ENCODE data around the gene TPD52L2. TPM values are rescaled to one million over a fixed set of nuclear protein-coding genes. Genes with fewer than 3 reads are reported as not detected.

The TPD52L2 gene
- total RNA-seq, 2 experiments from 2014 or later: 37.9 to 39.5 TPM

DNA sequence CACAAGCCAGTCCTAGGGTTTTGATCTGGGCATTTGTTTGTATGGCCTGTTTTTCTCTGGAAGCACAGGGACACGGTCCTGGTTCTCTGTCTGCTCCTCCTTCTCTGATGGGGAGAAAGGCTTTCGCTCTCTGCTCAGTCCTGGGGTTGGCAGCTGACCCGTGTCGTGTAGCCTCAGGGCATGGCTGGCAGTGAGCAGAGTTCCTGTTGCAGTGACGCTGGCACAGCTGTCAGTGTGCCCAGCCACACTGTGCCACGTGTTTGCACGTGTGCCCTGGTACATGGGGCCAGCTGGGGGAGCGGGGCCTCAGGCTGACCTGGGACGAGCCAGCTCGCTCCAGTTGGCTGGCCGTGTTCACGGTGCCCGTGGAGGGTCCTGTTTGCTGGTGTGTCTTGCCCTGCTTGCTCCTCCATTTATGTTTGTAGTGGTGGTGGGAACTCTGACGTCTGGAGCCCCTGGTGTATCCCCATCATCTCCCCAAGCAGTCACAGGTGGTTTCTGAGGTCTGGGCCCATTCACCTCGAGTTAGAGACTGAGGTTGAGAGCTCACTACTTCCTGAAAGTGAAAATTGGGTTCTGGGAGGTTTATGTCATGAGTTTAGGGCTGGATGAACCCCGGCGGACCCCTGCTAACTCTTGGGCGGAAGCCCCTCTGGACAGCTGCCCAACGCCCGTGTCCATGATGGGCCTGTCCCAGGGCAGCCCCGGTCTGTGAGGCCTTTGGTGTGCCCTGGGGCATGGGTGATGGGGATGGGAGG is 19.6 kb downstream of the TPD52L2 start:
- Mint-ChIP-seq H3K36me3 (peaks cover 6% of the 10 kb centered on the region), H3K4me3 (no peak overlapping the region), H3K9me3 (no peaks in the 10 kb centered on the region), H3K27ac (no peak overlapping the region), H3K27me3 (no peaks in the 10 kb centered on the region), H3K4me1 (peaks cover 12% of the 10 kb centered on the region)
- DNase-seq (no peak), ATAC-seq (ENCODE audit: low read depth) (peak; percentile 51)
- POLR2A ChIA-PET: interaction anchor here (1.0 kb wide), 1 partner anchor 20 kb away, joined by 3 read pairs; the partner anchor contains the start of gene TPD52L2

DNA sequence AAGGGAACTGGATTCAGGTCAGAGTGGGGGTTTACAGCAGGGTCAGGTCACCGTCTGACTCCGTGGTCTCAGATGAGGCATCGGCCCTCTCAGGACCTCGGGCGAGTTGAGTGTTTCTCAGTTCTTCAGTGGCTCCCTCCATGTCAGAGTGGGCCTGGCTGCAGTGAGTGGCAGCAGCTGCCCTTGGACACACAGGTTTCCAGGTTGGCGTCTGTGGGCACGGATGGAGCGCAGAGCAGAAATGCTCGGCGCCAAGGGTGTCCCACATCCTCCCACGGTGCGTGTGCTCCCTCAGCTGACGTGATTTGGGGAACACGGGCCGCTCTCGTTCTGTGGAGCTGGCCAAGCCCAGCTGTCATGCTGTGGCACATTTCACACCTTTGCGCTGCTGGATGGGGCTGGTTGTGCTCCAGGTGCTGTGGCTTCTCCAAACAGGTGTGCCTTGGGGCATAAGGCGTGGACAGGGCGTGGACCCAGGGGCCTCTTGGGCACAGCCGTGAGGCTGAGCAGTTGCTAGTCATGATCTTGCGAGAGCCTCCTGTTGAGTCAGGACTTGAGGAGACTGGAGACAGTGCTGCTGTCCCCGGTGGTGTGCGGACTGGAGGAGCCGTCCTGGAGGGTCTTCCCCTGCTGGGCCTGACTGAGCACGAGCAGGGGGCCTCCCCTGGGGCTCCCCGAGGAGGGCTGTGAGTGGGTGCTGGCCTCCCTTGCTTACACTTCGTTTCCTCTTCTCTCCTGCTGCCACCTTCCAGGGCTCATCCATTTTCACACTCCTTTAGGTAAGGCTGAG is 20.4 kb downstream of the TPD52L2 start:
- DNase-seq (no peak), ATAC-seq (ENCODE audit: low read depth) (no peak)
- POLR2A ChIA-PET: interaction anchor here (0.5 to 1.0 kb wide), 2 partner anchors 21 to 358 kb away, joined by 3 to 5 read pairs; partner anchors contain the start of gene TPD52L2
- Mint-ChIP-seq H3K27ac (no peak overlapping the region), H3K27me3 (no peaks in the 10 kb centered on the region), H3K4me3 (no peak overlapping the region), H3K36me3 (peaks cover 6% of the 10 kb centered on the region), H3K9me3 (no peaks in the 10 kb centered on the region), H3K4me1 (peaks cover 12% of the 10 kb centered on the region)

DNA sequence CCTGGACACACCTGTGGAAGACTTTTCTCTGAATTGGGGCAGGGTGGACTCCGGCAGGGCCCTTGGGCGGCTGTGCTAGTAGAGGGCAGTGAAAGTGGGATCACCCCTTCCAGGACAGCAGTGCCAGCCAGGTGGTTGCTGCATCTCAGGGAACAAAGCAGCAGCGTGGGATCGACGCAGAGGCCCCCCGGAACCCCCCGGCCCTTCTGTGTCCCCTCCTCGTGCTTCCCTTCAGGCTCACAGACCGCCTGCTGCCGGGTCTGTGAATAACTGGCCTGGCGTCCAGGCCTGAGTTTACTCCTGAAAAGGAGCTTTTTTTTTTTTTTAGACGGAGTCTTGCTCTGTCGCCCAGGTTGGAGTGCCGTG is 21.0 kb downstream of the TPD52L2 start:
- no peaks in the 10 kb centered on the region for H3K27me3 Mint-ChIP-seq
- H3K27ac Mint-ChIP-seq: no peak overlapping the region
- no peak overlapping the region for H3K4me3 Mint-ChIP-seq
- ATAC-seq (ENCODE audit: low read depth) (no peak), DNase-seq (no peak)
- H3K36me3 Mint-ChIP-seq: peaks cover 7% of the 10 kb centered on the region
- POLR2A ChIA-PET: interaction anchor here (0.5 to 0.6 kb wide), 2 partner anchors 16 to 359 kb away, joined by 3 to 5 read pairs; no protein-coding TSS in a partner anchor
- H3K9me3 Mint-ChIP-seq: no peaks in the 10 kb centered on the region
- peaks cover 12% of the 10 kb centered on the region for H3K4me1 Mint-ChIP-seq

DNA sequence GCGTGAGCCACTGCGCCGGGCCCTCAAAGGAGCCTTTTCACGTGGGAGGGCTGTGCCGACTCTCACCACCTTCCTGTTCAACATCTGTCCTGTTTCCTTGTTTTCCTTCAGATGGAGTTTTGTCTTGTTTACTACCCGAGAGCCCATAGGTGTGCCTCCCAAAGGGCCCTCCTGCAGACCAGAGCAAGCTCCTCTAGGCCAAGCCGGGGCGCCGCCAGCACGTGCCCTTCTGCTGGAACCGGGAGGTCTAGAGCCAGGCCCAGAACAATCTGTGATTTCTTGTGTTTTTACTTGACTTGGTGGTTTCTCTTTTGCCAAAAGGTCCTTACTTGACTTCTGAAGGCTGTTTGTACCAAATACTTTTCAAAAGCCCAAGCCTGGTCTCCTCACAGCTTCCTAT is 21.9 kb downstream of the TPD52L2 start:
- ATAC-seq (ENCODE audit: low read depth) (no peak), DNase-seq (no peak)
- POLR2A ChIA-PET: no interaction called here
- H3K27ac Mint-ChIP-seq: no peak overlapping the region
- peaks cover 12% of the 10 kb centered on the region for H3K4me1 Mint-ChIP-seq
- H3K36me3 Mint-ChIP-seq: peaks cover 8% of the 10 kb centered on the region
- H3K4me3 Mint-ChIP-seq: no peak overlapping the region
- H3K27me3 Mint-ChIP-seq: no peaks in the 10 kb centered on the region
- H3K9me3 Mint-ChIP-seq: no peaks in the 10 kb centered on the region

DNA sequence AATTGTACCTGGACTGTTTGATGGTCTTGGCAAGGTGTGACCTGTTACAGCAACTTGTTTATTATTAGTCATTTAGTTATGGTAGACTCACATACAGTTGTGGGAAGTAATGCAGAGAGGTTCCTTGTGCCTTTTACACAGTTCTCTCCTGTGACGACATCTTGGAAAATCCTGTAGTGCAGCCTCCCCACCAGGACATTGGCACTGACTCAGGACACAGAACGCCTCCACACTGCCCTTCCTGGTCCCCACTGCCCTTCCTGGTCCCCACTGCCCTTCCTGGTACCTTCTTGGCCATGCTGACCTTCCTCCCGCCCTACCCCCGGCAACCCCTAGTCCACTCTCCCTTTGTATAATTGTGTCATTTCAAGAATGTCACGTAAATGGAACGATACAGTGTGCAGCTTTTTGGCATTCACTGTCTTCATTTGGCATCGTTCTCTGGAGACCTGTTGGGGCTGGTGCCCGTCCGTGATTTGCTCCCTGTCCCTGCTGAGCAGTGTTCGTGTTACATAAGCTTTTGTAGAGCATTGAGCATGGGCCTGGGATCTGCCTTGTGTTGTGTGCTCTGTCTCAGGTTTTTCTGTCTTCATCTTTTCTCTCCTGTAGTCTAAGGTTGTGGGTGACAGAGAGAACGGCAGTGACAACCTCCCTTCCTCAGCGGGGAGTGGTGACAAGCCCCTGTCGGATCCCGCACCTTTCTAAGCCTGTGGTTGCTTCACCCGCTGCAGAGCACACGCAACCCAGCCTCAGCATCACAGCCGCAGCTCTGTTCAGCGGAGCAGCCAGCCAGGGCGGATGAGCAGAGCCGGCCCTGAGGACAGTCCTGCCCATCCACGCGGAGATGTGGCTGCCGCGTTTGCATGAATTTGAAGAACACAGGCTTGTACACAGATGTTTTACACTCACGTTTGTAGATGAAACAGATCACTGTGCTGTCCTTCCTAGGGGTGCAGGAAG is 24.5 kb downstream of the TPD52L2 start:
- POLR2A ChIA-PET: no interaction called here
- Mint-ChIP-seq H3K27ac (no peak overlapping the region), H3K36me3 (peaks cover 5% of the 10 kb centered on the region)

DNA sequence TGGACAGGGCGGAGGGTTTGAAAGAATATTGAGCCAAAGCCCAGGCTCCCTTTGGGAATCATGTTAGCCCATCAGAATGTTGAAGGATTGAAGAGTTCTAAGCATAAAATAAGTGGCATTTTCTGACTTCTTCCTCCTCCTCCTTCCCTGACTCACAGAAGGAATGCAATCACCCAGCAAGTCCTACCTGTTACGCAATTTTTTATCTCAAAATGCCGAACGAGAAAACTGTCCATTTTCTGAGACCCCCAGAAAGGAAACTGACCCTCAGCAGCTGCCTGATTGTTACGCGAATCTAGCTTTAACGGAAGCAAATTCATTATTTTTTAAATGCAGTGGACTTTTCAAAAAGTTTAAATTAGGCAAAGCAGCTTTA is 25.1 kb downstream of the TPD52L2 start:
- no peak overlapping the region for H3K27ac Mint-ChIP-seq
- ATAC-seq (ENCODE audit: low read depth): no peak

More for the DNA sequence above, 24.5 kb downstream of the TPD52L2 start:
- DNase-seq: no peak
- no peaks in the 10 kb centered on the region for H3K9me3 Mint-ChIP-seq
- H3K4me1 Mint-ChIP-seq: peaks cover 13% of the 10 kb centered on the region
- no peak for ATAC-seq (ENCODE audit: low read depth)
- H3K27me3 Mint-ChIP-seq: no peaks in the 10 kb centered on the region
- H3K4me3 Mint-ChIP-seq: no peak overlapping the region

DNA sequence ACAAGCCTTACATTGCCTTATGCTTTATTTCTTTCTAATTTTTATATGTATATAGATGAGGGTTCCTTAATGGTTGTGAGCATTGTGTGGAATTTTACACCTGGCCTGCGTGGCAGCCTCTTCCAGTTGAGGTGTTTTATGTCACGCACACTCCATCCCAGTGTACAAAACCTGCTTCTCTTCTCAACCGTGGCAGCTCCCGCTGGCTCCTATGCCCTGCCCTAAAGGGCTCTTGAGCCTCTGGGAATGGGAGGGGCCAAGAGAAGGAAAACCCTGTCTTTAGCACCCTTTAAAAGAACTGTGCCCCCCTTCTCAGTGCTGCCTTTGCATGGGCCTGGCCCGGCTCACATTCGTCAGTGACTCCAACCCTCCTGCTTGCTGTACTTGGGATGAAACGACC is 25.5 kb downstream of the TPD52L2 start:
- no peak overlapping the region for H3K4me3 Mint-ChIP-seq
- ATAC-seq (ENCODE audit: low read depth) (no peak), DNase-seq (no peak)
- no peaks in the 10 kb centered on the region for H3K9me3 Mint-ChIP-seq
- peaks cover 6% of the 10 kb centered on the region for H3K4me1 Mint-ChIP-seq
- POLR2A ChIA-PET: no interaction called here
- H3K36me3 Mint-ChIP-seq: peaks cover 6% of the 10 kb centered on the region
- no peaks in the 10 kb centered on the region for H3K27me3 Mint-ChIP-seq
- no peak overlapping the region for H3K27ac Mint-ChIP-seq

More for the DNA sequence above, 25.1 kb downstream of the TPD52L2 start:
- Mint-ChIP-seq H3K4me3 (no peak overlapping the region), H3K4me1 (peaks cover 6% of the 10 kb centered on the region), H3K27me3 (no peaks in the 10 kb centered on the region), H3K9me3 (no peaks in the 10 kb centered on the region), H3K36me3 (peaks cover 5% of the 10 kb centered on the region)
- DNase-seq: no peak
- POLR2A ChIA-PET: no interaction called here

DNA sequence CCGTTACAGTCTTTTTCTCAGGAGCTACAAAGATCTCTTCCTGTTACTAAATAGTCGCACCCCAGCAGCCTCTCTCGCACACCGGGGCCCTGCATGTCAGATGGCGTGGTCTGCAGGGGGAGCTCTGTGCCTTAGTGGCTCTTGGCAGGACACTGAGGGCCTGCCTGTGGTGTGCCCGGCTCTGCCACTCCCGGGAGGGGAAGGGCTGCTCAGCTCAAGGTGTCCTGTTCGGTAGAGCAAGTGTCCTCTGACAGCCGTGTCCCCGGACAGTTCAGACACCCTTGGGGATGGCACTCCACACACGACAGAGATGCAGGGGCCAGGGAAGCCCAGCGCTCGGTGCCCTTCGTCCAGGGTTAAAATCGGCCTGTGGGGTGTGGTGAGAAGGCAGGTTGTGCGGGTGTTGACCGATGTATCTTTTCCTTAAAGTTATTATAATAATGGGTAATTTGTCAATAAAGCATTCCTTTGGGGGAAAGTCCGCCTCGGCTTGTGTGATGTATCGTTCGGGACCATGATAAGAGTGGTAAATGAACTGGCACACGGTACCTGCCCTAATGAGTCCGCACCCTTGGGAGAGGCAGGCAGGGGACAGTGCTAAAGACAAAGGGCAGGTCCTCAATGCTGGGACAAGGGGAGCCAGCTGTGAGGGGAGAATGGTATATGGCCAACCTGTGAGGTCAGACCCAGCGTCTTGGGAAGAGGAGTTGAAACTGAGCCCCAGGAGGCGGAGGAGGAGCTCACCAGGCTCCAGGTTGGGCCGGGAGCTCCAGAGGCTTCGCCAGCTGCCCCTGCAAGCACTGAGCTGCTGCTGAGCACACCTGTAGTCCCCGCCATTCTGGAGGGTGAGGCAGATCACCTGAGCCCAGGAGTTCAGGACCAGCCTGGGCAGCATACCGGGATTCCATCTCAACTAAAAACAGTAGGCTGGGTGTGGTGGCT is 26.3 kb downstream of the TPD52L2 start:
- H3K4me3 Mint-ChIP-seq: no peak overlapping the region
- H3K9me3 Mint-ChIP-seq: no peaks in the 10 kb centered on the region
- ATAC-seq (ENCODE audit: low read depth) (no peak), DNase-seq (no peak)
- POLR2A ChIA-PET: no interaction called here
- H3K27me3 Mint-ChIP-seq: no peaks in the 10 kb centered on the region
- H3K27ac Mint-ChIP-seq: no peak overlapping the region
- peaks cover 9% of the 10 kb centered on the region for H3K4me1 Mint-ChIP-seq
- H3K36me3 Mint-ChIP-seq: peaks cover 8% of the 10 kb centered on the region

DNA sequence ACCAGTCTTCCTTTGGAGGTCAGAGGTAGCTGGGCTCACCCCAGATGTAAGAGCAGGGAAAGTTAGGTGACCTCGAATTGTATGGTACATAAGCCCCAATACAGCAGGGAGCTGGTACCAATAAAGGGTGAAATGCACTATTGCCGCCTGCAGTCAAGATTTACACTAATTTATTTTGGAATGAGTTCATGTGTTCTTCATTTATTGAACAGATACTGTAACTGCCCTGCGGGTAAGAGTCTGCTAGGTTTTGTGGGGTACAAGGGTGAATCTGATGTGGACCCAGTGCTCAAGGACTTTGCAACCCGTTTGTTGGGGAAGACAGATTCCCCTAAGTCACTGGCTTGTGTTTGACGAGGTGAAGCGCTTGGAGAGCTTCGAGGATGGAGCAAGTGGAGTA is 27.3 kb downstream of the TPD52L2 start:
- no peak for ATAC-seq (ENCODE audit: low read depth)
- no peaks in the 10 kb centered on the region for H3K27me3 Mint-ChIP-seq
- H3K9me3 Mint-ChIP-seq: no peaks in the 10 kb centered on the region
- peaks cover 15% of the 10 kb centered on the region for H3K4me1 Mint-ChIP-seq
- H3K27ac Mint-ChIP-seq: no peak overlapping the region
- POLR2A ChIA-PET: interaction anchor here (0.6 kb wide), 1 partner anchor 253 kb away, joined by 3 read pairs; no protein-coding TSS in a partner anchor
- peaks cover 10% of the 10 kb centered on the region for H3K36me3 Mint-ChIP-seq
- DNase-seq: no peak
- no peak overlapping the region for H3K4me3 Mint-ChIP-seq

DNA sequence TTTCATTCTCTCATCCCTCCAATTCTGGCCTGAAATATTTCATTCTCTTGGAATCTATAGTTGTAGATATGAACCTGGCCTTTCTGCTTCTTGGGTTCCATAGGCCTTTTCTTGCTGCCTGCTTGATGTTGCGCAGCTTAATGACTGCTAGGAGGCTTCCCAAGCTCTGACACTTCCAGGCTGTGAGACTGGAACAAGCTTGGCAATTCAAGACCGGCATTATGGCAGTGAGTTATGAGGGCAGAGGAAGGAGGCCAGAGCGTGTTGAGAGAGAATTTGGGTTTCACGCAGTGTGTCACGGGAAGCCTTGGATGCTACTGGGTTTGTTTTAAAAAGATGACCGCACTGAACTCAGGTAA is 28.9 kb downstream of the TPD52L2 start:
- DNase-seq (no peak), ATAC-seq (ENCODE audit: low read depth) (no peak)
- peaks cover 16% of the 10 kb centered on the region for H3K36me3 Mint-ChIP-seq
- H3K27ac Mint-ChIP-seq: peak overlapping the region; percentile 77
- peak overlapping the region; percentile 87 for H3K4me3 Mint-ChIP-seq
- peaks cover 26% of the 10 kb centered on the region for H3K4me1 Mint-ChIP-seq
- H3K27me3 Mint-ChIP-seq: no peaks in the 10 kb centered on the region
- H3K9me3 Mint-ChIP-seq: no peaks in the 10 kb centered on the region
- POLR2A ChIA-PET: interaction anchor here (0.7 to 1.4 kb wide), 3 partner anchors 28 to 373 kb away, joined by 3 to 6 read pairs (median 4); partner anchors contain the start of genes RTEL1 and TPD52L2

DNA sequence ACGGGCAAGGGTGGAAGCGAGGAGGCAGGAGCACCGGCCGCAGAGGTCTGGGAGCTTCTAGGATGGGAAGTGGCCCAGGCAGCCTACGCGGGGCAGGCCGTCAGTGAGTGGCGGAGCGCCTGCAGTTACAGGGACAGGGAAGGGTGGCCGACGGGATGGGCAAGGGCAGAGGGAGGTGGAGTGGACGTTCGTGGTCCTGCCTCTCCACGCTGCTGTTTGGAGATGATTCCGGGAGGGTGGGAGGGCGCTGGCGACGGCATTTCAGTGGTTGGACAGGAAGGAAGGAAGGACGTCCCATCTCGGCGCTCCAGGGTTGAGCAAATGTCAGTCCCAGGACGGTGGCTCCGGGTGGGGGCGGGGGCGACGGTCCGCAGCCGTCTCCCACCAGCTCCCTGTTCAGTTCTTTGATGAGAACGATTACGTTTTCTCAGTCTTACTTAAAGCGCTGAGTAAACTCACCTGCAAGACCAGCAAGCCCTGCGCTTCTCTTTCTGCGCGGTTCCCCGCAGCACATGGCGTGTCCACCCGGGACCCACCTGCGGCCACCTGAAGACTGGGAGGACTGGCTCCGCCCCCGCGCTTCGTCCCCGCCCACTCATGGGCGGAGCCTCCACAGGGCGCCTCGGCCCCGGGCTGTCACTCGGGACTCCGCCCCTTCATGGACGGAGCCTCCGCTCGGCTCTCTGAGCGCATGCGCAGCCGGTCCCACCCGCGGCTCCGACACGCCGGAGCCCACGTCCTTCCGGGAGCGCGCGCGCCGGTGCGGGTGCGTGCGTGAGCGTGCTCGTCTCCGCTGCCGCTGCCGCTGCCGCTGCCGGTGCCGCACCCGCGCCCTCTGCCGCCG is 29.5 kb downstream of the TPD52L2 start, which contains the start of gene DNAJC5:
DNAJC5 (plus strand) TSS at position 769 of the 844 bp plus-strand sequence. CDS start 33,220 bp downstream, outside the sequence.
- Mint-ChIP-seq H3K4me1 (peaks cover 30% of the 10 kb centered on the region), H3K27ac (peak within 1 kb of the TSS; percentile 93), H3K4me3 (peak within 1 kb of the TSS; percentile 92), H3K27me3 (no peaks in the 10 kb centered on the region), H3K9me3 (no peaks in the 10 kb centered on the region), H3K36me3 (peaks cover 19% of the 10 kb centered on the region)
- DNase-seq: peak; percentile 98
- ATAC-seq (ENCODE audit: low read depth): peak; percentile 84
- POLR2A ChIA-PET: interaction anchor here (0.6 to 1.4 kb wide), 5 partner anchors 29 to 373 kb away, joined by 3 to 6 read pairs (median 3); partner anchors contain the start of genes RTEL1 and TPD52L2
